ENCODE measurements around the gene ZFX. TPM values are rescaled to one million over a fixed set of nuclear protein-coding genes. Genes with fewer than 3 reads are reported as not detected.
A peak's percentile ranks its signal among the peaks of the same experiment; 100 is the strongest.

The ZFX gene
- total and polyA plus RNA-seq, 10 of the 15 experiments (the other 5 are each of a cell fraction or from before 2014, with no cell fraction given), result 6.8 to 40.9 (median 24.6) TPM

DNA sequence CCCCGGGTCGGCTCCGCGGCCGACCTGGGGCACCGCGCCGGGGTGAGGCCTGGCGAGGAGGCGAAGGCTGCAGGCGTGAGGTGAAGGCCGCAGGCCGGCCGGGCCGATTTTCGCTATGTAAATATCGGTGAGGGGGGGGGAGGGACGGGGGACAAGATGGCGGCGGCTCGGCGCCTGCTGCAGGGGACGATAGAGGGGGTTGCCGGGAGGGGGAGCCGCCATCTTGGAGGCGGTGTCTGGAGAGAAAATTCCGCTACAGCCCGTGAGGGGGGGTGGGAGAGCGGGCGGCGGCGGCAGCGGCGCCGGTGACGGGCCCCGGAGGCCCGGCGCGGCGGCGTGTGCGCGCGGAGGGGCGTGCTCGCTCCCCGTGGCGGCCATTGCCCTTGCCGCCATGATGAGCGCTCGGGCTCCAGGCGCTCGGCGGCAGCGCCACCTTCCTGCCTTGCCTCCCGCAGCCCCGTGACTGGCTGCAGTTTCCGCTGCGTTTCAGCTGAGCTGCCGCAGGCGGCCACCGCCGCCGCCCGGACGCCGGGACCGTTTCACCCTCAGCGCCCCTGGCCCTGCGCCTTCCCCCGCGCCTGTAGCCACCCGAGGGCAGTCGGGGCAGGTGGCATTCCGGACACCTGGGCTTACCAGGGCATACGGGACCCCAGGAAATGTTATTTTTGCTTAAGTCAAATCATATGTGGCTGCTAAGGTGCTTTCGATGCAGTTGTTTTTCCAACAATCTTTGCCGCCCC, 692 bp downstream of the ZFX start (continued):
- TF ChIP-seq, protein P1, sequence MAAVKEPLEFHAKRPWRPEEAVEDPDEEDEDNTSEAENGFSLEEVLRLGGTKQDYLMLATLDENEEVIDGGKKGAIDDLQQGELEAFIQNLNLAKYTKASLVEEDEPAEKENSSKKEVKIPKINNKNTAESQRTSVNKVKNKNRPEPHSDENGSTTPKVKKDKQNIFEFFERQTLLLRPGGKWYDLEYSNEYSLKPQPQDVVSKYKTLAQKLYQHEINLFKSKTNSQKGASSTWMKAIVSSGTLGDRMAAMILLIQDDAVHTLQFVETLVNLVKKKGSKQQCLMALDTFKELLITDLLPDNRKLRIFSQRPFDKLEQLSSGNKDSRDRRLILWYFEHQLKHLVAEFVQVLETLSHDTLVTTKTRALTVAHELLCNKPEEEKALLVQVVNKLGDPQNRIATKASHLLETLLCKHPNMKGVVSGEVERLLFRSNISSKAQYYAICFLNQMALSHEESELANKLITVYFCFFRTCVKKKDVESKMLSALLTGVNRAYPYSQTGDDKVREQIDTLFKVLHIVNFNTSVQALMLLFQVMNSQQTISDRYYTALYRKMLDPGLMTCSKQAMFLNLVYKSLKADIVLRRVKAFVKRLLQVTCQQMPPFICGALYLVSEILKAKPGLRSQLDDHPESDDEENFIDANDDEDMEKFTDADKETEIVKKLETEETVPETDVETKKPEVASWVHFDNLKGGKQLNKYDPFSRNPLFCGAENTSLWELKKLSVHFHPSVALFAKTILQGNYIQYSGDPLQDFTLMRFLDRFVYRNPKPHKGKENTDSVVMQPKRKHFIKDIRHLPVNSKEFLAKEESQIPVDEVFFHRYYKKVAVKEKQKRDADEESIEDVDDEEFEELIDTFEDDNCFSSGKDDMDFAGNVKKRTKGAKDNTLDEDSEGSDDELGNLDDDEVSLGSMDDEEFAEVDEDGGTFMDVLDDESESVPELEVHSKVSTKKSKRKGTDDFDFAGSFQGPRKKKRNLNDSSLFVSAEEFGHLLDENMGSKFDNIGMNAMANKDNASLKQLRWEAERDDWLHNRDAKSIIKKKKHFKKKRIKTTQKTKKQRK (IDR thresholded peaks at IDR 0.05; ENCODE audit: low read depth, low read length), result no peak
- TF ChIP-seq SP1 (IDR thresholded peaks at IDR 0.05; ENCODE audit: low read depth, low read length), result no peak
- no peak for TF ChIP-seq MTA2 (IDR thresholded peaks at IDR 0.05; ENCODE audit: low read depth)
- TF ChIP-seq, protein P2, sequence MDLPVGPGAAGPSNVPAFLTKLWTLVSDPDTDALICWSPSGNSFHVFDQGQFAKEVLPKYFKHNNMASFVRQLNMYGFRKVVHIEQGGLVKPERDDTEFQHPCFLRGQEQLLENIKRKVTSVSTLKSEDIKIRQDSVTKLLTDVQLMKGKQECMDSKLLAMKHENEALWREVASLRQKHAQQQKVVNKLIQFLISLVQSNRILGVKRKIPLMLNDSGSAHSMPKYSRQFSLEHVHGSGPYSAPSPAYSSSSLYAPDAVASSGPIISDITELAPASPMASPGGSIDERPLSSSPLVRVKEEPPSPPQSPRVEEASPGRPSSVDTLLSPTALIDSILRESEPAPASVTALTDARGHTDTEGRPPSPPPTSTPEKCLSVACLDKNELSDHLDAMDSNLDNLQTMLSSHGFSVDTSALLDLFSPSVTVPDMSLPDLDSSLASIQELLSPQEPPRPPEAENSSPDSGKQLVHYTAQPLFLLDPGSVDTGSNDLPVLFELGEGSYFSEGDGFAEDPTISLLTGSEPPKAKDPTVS (IDR thresholded peaks at IDR 0.05; ENCODE audit: low read depth, low read length), result no peak
- no peak for TF ChIP-seq MTA3 (IDR thresholded peaks at IDR 0.05; ENCODE audit: borderline replicate concordance, low read length)
- TF ChIP-seq NR2C1 (IDR thresholded peaks at IDR 0.05), result peak; percentile 78
- no peak for TF ChIP-seq HDAC6 (IDR thresholded peaks at IDR 0.05; ENCODE audit: unreplicated experiment)
- TF ChIP-seq POU2F2 (IDR thresholded peaks at IDR 0.05; ENCODE audit: borderline replicate concordance, low read depth, low read length), result peak; percentile 66; the same call in 2 of the 3 replicates
- TF ChIP-seq, protein P3, sequence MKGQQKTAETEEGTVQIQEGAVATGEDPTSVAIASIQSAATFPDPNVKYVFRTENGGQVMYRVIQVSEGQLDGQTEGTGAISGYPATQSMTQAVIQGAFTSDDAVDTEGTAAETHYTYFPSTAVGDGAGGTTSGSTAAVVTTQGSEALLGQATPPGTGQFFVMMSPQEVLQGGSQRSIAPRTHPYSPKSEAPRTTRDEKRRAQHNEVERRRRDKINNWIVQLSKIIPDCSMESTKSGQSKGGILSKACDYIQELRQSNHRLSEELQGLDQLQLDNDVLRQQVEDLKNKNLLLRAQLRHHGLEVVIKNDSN (IDR thresholded peaks at IDR 0.05; ENCODE audit: borderline replicate concordance, extremely low read length, insufficient read depth, low read depth, low read length), result peak; percentile 64
- peak; percentile 49; the same call in 1 of the 2 replicates for TF ChIP-seq CHD2 (IDR thresholded peaks at IDR 0.05; ENCODE audit: borderline replicate concordance, low read depth, low read length)
- TF ChIP-seq ESRRA (IDR thresholded peaks at IDR 0.05; ENCODE audit: low read length), result no peak
- TF ChIP-seq, protein P4, sequence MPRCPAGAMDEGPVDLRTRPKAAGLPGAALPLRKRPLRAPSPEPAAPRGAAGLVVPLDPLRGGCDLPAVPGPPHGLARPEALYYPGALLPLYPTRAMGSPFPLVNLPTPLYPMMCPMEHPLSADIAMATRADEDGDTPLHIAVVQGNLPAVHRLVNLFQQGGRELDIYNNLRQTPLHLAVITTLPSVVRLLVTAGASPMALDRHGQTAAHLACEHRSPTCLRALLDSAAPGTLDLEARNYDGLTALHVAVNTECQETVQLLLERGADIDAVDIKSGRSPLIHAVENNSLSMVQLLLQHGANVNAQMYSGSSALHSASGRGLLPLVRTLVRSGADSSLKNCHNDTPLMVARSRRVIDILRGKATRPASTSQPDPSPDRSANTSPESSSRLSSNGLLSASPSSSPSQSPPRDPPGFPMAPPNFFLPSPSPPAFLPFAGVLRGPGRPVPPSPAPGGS (IDR thresholded peaks at IDR 0.05; ENCODE audit: borderline replicate concordance, insufficient read depth, low read depth, low read length, poor library complexity, severe bottlenecking), result peak; percentile 30
- TF ChIP-seq, protein P5, sequence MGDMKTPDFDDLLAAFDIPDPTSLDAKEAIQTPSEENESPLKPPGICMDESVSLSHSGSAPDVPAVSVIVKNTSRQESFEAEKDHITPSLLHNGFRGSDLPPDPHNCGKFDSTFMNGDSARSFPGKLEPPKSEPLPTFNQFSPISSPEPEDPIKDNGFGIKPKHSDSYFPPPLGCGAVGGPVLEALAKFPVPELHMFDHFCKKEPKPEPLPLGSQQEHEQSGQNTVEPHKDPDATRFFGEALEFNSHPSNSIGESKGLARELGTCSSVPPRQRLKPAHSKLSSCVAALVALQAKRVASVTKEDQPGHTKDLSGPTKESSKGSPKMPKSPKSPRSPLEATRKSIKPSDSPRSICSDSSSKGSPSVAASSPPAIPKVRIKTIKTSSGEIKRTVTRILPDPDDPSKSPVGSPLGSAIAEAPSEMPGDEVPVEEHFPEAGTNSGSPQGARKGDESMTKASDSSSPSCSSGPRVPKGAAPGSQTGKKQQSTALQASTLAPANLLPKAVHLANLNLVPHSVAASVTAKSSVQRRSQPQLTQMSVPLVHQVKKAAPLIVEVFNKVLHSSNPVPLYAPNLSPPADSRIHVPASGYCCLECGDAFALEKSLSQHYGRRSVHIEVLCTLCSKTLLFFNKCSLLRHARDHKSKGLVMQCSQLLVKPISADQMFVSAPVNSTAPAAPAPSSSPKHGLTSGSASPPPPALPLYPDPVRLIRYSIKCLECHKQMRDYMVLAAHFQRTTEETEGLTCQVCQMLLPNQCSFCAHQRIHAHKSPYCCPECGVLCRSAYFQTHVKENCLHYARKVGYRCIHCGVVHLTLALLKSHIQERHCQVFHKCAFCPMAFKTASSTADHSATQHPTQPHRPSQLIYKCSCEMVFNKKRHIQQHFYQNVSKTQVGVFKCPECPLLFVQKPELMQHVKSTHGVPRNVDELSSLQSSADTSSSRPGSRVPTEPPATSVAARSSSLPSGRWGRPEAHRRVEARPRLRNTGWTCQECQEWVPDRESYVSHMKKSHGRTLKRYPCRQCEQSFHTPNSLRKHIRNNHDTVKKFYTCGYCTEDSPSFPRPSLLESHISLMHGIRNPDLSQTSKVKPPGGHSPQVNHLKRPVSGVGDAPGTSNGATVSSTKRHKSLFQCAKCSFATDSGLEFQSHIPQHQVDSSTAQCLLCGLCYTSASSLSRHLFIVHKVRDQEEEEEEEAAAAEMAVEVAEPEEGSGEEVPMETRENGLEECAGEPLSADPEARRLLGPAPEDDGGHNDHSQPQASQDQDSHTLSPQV (IDR thresholded peaks at IDR 0.05), result peak; percentile 55; the same call in 1 of the 2 replicates
- TF ChIP-seq TARDBP (IDR thresholded peaks at IDR 0.05; ENCODE audit: borderline replicate concordance), result no peak
- peak; percentile 62 for TF ChIP-seq POLR2AphosphoS5 (IDR thresholded peaks at IDR 0.05; ENCODE audit: low read length)
- no peak for TF ChIP-seq SPI1 (IDR thresholded peaks at IDR 0.05; ENCODE audit: borderline replicate concordance, insufficient read depth, low read depth, low read length)
- no peak for TF ChIP-seq ZNF24 (IDR thresholded peaks at IDR 0.05)
- TF ChIP-seq MYB (IDR thresholded peaks at IDR 0.05; ENCODE audit: borderline replicate concordance, low read depth, low read length), result no peak
